Endometrial microvascular endothelial cells (primary cell): Measurements from ENCODE around the gene NR5A1. TPM values are rescaled to one million over a fixed set of nuclear protein-coding genes. Genes with fewer than 3 reads are reported as not detected.

Experiments used
- in situ Hi-C: cut with HindIII; loops from 2 replicates; pipeline ENCODE4 v1.10.0; 2017; ENCODE audit warnings: low sequenced_read_pairs, low pct_unique_long_range_greater_than_20kb; ENCODE audit errors: inconsistent ontology term
- total RNA-seq: library from RNA; depleted of rRNA; stranded (reverse); fragments of >200 nt; gene quantifications from one replicate; pipeline ENCODE4 v1.2.3, GENCODE V29; 2015; ENCODE audit errors: inconsistent ontology term

NR5A1 gene
- total RNA-seq, 1 donor from 2014 or later: not detected

- in situ Hi-C loops: no loop called here
Measured at GRCh38 chr9:124452326-124452725, 54.9 kb downstream of the NR5A1 start.

DNA sequence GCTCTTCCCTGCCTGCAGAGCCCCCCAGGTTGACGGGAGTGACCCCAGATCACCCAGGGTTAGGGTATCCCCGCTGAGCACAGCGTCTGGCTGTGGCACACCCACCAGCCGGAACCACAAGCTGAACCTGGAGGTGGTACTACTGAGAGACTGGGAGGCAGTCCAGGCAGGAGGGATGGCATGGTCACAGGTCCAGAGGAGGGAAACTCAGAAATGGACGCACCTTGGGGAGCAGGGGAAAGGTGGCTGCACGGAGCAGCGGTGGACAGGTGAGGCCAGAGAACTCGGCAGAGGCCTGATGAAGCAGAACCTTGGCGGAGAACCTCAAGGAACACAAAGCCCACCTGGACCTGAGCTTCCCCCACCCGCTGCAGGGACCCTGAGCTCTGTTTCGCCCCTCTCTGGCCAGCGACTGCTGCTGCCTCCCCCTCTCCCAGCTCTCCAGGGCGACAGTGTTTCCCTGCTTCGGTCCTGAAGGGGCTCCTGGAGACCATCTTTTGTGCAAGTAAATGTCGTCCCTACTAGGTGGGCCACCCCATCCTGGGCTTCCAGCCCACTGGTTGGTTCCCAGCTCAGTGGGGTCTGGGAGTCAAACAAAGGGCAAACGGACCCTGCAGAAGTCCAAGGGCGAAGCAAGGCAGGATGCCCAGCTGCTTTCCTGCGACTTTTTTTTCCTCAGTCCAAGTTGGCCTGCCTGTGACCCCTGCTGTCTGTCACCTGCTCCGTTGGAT lies 56.1 kb downstream of the NR5A1 start:
- in situ Hi-C loops: no loop called here

DNA sequence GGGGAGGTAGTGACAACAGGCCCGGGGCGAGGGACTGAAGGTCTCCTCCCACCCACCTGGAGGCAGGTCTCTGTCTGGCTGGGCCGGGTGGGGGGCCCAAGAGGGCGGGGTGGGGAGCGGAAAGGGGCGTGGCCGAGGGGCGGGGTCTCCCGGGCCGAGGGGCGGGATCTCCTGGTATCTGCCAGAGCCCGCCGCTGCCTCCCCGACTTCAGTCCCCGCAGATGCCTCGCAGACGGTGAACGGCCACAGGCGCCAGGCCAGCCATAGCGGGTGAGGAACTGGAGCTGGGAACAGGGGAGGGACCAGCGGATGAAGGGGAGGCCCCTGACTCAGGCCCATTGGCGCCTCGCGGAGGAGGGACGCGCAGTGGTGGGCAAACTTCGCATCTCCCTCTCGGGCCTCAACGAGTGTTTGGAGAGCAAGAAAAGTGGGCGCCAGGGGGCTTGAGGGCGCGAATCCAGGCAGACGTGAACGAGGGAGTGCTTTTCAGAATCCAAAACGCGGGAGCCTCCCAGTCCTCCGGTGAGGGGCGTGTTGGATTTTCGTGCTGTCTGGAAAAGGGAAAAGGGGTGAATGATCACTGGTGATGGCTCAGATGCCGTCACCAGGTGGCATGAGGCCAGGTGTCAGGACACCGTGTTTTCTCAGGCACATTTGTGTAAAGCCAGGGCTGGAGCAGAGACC lies 56.8 kb downstream of the NR5A1 start, which contains the start of gene ADGRD2:
Gene ADGRD2, plus strand, starts transcription at position 211 of the 684 bp plus-strand sequence. CDS start 1,216 bp downstream, outside the sequence.
- in situ Hi-C loops: no loop called here

DNA sequence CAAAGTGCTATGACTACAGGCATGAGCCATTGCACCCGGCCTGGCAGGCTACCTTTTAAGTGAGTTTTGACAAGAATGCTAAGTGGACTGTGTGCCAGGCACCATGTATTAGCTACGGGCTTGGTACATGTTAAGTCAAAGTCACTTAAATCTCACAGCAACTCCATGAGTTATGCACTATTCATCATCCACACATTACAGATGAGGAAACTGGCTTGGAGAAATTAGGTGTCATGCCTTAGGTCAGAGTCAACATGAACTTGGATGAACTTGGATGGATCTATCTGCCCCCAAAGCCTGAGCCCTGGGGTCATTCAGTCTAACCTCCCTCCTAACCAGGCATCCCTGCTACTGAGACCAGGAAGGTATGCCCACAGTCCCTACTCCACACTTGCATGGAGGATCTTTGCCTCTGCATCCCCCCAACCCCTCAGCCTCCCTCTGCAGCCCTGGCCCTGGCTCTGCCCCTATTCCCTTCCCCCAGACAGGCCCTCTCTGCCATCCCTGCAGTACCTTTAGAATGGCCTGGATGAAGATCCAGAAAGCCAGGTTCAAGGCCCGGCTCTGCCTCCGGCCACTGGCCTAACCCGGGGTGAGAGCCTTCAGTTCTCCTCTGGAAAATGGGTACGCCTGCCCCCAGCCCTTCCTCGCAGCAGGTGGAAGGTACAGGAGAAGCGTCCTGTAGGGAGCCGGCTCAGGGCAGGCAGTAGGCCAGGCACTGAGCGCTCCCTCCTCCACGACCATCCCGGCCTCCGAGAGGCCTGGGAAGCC lies 57.6 kb downstream of the NR5A1 start:
- in situ Hi-C loops: no loop called here

- in situ Hi-C loops: no loop called here
Measured at GRCh38 chr9:124448019-124448418, 59.2 kb downstream of the NR5A1 start.

DNA sequence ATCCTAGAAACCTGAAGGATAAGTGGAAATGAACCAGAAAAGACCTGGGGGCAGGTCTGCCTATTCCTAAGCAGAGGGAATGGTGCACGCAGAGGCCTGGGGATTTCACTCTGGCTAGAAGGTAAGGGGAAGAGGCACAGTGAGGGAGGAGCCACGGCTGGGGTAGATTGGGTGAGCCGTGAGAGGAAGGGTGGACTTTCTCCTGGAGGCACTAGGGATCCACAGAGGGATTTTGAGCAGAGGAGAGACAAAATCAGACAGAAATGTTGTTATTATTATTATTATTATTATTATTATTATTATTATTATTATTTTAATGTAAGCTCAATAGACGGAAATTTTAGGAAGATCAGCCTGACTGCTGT lies 59.9 kb downstream of the NR5A1 start:
- in situ Hi-C loops: no loop called here

- in situ Hi-C loops: no loop called here
Measured at GRCh38 chr9:124444166-124444565, 63.0 kb downstream of the NR5A1 start.

- in situ Hi-C loops: no loop called here
Measured at GRCh38 chr9:124443625-124444024, 63.6 kb downstream of the NR5A1 start.

GRCh38 chr9:124442826-124443225 lies 64.4 kb downstream of the NR5A1 start:
- in situ Hi-C loops: no loop called here

GRCh38 chr9:124442379-124442778 lies 64.8 kb downstream of the NR5A1 start:
- in situ Hi-C loops: no loop called here

GRCh38 chr9:124441291-124441690 lies 65.9 kb downstream of the NR5A1 start:
- in situ Hi-C loops: no loop called here

GRCh38 chr9:124440786-124441185 lies 66.4 kb downstream of the NR5A1 start:
- in situ Hi-C loops: no loop called here

- in situ Hi-C loops: no loop called here
Measured at GRCh38 chr9:124439686-124440243, 67.4 kb downstream of the NR5A1 start.

DNA sequence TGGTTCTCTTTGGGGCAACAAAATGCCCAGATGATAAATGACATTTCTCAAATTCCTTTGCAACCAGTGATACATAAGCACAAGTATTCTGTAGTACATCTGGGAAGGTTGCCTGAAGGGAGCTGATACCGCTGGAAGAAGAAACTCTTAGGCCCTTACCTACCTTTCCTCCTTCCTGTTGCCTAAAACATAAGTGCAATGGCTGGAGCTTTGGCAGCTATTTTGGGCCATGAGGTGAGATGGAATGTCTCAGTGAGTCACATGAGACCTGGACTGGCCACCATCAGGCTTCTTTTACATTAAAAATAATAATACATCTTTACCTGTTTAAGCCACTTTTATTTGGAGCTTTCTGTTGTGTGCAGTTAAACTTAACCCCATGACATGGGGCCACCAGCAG lies 68.1 kb downstream of the NR5A1 start:
- in situ Hi-C loops: no loop called here

- in situ Hi-C loops: no loop called here
Measured at GRCh38 chr9:124438091-124438490, 69.1 kb downstream of the NR5A1 start.

DNA sequence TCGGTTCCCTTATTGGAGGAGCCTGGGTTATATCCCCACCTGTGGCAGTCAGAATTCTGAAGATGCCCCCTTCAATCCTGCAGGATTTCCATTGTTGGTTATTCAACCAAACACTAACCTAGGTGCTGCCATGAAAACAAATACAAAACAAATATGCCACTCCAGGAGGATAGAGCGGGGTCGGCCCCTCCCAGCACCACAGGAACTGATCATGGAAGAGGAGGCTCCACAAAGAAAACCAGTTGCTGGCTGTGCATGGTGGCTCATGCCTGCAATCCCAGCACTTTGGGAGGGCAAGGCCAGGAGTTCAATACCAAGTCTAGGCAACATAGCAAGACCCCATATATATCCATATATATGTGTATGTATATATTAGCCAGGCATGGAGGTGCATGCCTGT lies 70.1 kb downstream of the NR5A1 start:
- in situ Hi-C loops: no loop called here

DNA sequence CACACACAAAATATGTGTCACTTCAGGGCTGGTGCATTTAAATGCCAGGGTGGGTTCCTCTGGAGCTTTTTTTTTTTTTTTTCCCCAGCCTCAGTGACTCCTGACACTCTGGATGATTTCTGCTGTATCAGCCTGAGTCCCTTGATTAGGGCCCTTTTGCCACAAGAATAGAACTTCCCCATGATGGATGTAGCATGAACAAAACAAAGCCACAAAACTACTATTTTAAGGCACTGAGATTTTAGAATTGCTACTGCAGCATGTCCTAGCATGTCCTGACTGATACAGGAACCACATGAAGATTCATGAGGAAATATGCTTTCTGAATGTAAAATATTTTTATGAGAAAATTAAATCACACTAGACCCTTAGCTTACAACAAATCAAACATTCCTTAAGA lies 70.9 kb downstream of the NR5A1 start:
- in situ Hi-C loops: no loop called here
